Stimulated activated CD4-positive, alpha-beta T cell treated with anti-CD3 and anti-CD28 coated beads, Interleukin-12 subunit alpha, Interleukin-12 subunit beta, amount 100 ng/mL, for 24 hours (primary cell): Measurements from ENCODE around the gene TMEM119.
"Not testable (repeated sequence)": the region's sequence is repeated elsewhere in the genome, so short reads cannot be mapped to it uniquely, and the experiment has no call there.

Source experiments
- DNase-seq, 2 experiments: peaks; one replicate each; pipeline ENCODE4 v3.0.0-alpha.2; 2020; ENCODE audit warnings: low read depth in 2 of 2

The TMEM119 gene

DNA sequence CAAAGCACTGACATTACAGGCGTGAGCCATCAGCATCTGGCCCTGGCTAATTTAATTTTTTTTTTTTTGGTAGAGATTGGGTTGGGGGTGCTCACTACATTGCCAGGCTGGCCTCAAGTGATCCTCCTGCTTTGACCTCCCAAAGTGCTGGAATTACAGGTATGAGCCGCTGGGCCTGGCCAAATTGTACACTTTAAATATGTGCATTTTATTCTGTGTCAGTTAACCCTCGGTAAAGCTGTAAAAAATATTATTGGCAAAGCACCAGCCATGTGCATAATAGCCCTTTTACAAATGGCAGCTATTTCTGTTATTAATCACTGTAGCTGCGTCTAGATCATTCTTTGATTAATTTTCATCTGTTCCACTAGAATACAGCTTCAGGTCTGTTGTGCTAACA lies 12.0 kb downstream of the TMEM119 start:
- no peak for DNase-seq

DNA sequence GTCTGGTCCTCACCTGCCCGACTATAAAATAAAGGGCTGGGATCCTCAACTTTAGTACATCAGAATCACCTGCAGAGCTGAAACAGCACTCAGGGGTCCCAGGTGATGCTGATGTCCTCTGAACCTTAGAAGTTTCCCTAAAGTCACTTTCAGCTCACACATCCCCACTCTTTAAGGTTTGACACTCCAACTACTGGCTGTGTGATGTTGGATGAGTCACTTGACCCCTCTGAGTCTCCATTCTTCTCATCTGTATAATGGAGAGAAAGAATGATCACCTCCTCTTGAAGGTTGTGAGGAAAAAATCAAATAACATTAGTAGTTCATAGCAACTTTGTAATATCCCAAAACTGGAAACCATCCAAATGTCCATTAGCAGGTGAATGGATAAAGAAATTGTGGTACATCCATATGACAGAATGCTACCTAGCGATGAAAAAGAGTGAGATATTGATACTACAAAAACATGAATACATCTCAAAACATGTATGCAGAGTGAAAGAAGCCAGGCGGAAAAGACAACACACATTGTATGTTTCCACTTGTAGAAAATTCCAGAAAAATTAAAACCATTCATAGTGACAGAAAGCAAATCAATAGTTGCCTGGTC lies 13.3 kb downstream of the TMEM119 start:
- DNase-seq = no peak

DNA sequence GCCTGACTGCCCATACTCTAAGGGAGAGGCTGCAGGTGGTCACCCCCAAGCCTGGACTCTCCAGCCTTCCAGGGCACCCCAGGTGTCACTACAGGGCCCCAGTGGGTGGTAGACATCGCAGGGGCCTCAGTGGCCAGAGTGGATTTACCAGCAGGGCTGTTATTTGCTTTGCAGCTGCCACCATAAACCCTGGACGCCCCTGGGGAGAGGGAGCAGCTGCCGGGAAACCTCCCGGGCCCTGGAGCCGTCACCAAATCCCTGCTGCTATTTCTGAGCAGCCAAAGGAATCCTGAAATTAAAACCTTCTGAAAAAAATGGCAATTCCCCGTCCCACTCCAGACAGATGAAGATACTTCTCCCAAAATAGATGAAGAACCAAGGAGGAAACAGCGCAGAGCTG lies 13.9 kb downstream of the TMEM119 start:
- no peak for DNase-seq

DNA sequence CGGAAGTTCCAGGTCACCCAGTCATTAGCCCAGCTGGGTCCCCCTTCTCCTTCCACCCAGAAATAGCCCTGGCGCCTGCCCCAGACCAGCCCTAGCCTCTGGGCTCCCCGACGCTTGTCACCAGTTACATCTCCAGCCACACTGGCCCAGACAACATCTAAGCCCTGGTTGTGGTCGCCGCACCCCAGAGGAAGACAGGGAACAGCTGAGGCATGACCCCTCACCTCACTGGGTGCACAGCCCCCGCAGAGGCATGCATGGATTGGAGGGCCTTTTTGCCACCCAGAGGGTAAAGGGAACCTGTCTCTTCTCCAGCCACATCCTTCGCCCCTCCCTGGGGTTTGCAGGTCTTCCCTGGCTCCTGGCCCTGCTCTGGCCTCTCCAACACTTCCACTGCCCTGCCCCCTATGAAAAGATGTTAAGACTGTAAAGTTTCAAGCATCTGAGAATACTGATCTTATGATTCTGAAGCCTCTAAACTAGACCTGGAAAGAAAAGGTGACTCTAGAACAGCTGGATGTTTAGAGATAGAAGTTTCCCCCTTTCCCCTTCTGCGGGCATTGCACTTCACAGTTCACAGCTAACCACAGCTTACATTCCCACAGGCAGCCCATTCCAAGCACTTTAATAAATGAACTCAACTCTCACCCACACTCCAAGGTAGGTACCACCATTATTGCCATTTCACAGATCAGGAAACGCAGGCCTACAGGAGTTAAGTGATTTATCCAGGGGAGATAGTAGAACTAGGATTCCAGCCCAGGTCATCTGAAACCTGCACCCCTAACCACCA lies 14.7 kb downstream of the TMEM119 start:
- DNase-seq = no peak

DNA sequence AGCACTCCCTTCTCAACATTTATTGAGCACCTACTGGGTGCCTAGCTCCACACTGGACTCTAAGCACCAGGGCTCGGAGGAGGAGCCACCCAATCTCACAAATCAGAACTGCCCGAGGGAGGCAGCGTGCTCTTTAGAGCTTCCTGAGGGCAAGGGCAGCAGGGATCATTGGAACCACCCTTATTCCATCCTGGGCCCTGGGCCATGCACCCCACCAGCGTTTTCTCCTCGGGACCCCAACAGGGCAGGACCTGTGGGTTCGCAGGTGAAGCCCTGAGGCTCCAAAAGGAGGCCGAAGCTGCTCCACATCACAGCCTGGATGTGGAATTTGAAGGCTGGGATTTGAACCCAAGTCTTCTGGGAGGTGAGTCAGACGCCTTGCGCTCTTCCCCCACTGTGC lies 15.4 kb downstream of the TMEM119 start:
- no peak for DNase-seq

DNA sequence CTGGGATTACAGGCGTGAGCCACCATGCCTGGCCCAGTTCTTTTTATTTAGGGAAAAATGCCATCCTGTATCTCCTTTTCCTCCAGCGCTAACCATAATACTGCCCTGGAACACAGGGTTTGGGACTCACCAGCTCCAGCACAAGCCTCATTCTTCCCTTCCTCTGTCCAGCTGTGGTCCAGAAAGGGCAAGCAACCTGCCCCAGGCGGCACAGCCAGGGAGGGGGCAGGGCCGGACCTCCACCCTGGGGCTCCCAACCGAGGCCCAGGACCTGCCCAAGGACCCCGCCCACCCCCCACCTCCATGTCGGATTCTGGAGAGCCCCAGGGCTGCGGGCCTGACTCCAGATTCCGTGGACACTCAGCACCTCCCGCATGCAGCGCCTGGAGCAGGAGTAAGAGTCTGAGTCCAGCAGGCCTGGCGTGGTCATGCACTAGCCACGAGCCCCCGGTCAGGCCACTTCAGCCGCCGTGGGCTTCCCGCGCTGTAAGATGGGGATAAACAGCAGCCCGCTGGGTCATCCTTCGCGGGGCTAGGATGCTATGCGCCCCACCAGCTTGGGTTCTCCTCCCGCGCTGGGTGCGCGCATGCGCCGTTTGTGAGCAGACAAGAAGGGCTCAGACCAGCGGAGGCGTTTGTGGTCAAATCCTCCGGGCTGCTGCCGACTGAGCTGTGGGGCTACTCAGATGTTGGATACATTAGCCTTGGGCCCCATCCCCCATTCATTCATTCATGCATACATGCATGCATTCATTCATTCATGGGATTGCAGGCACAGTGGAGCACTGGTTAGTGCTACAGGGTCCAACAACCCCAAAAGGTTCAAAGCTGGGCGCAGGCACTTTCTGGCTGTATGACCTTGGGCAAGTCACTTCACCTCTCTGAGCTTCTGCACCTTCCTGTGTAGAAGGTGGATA lies 16.3 kb downstream of the TMEM119 start:
- no peak for DNase-seq

DNA sequence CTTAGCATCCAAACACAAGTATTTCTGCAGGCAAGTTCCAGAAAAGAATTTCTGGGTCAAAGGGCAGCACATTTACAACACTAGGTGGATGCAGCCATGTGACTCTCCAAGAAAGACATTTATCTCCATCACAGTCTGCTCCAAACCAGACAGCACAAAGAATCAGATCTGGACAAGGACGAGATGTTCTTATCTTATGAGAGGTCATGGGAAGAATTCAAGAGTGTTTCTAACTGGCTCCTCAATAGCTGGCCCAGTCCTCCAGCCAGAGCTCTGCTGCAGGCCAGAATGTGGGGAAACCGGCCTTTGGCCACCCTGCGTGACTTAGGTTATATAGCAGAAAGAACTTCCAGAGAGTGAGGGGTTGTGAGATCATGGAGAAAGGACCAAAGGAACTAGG lies 17.4 kb downstream of the TMEM119 start:
- DNase-seq = no peak

DNA sequence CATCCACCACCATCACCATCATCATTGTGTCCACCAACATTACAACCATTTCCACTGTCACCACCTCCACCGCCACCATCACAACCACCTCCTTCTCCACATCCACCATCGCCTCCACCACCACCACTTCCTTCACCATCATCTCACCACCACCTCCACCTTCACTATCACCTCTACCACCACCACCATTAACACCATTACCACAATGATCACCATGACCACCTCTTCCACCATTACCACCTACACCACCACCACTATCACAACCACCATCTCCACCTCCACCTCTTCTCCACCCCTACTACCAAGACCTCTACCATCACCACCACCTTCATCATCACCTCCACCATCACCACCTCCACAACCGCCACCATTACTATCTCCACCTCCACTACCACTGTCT lies 19.1 kb downstream of the TMEM119 start:
- DNase-seq = no peak

DNA sequence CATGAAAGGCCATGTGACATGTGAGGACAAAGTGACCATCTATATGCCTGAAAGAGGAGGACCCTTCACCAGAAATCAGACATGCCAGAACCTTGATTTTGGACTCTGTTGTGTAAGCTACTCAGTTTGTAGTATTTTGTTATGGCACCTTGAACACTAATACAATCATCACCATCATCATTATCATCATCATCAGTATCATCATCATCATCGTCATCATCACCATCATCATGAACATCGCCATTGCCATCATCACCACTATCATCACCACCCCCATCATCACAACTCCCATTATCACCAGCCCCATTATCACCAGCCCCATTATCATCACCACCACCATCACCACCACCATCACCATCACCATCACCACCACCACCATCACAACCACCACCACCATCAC lies 19.6 kb downstream of the TMEM119 start:
- no peak for DNase-seq

DNA sequence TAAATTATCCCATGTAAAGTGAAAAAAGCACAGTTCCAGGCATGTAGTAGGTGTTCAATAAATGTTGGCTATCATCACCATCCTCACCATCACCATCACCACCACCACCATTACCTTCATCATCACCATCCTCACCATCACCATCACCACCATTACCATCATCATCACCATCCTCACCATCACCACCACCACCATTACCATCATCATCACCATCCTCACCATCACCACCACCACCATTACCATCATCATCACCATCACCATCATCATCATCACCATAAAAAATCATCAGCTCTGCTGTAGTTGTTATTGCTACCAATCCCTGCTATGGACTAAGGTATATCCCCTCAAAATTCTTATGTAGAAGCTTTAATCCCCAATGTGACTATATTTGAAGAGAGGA lies 20.4 kb downstream of the TMEM119 start:
- DNase-seq = no peak

DNA sequence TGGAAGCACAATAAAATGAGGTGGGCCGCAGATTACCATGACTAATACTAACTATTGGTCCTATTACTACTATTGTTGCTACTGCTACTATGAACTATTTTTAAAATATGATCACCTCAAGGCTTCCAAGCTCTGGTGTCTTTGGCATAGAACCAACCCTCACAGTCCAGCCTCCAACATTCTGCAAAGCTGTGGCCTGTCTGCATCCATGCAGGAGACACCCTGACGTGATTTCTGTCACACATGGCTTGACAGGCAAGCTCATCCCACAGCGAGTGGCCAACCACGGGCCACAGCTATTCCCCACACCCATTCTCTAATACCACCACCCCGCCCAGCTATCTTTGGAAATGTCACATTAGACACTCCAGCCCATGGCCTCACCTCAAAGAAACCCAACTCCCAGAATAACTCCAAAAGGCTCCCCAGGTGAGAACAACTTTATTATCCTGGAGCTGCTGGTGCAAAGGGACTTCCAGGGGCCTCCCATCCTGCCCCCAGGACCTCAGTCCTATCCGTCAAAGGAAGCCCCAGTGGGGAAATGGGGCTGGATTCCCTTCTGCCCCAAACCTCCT lies 21.1 kb downstream of the TMEM119 start:
- no peak for DNase-seq

DNA sequence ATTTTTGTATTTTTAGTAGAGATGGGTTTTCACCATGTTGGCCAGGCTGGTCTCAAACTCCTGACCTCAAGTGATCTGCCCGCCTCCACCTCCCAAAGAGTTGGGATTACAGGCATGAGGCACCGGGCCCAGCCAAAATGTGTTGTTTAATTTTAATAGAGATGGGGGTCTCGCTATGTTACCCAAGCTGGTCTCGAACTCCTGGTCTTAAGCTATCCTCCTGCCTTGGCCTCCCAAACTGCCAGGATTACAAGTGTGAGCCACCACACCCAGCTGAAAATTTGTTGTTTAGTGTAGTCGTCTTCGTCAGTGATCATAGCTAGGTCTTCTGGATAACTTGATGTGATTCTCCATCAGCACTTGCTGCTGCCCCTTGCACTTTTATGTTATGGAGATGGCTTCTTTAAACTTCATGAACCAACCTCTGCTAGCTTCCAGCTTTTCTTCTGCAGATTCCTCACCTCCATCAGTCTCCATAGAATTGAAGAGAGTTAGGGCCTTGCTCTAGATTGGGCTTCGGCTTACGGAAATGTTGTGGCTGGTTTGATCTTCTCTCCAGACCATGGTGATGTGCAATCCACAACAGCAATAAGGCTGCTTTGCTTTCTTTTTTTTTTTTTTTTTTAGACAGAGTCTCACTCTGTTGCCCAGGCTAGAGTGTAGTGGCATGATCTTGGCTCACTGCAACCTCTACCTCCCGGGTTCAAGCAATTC lies 22.5 kb downstream of the TMEM119 start:
- DNase-seq = no peak

DNA sequence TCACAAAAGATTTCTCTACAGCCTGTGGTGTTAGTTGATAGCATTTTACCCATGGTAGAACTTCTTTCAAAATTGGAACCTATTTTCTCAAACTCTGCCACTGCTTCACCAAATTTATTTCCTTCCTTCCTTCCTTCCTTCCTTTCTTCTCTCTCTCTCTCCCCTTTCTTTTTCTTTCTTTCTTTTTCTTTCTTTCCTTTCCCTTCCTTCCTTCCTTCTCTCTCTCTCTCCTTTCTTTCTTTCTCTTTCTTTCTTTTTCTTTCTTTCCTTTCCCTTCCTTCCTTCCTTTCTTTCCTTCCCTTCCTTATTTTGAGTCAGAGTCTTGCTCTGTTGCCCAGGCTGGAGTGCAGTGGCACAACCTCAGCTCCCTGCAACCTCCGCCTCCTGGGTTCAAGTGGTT lies 23.6 kb downstream of the TMEM119 start:
- DNase-seq = not testable (repeated sequence)

DNA sequence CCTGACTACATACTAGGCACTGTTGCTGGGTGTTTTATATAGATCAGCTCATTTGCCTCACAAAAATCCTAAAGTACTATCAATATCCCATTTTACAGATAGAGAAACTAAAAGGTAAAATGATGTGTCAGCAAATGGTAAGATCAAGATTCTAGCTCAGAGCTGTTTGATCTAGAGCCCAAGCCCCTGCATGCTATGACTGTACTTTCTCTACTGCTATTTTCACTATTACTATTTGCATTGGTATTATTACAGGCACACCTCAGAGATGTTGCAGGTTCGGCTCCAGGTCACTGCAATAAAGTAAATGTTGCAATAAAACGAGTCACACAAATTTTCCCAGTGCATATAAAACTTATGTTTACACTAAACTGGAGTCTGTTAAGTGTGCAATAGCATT lies 24.6 kb downstream of the TMEM119 start:
- DNase-seq = no peak

DNA sequence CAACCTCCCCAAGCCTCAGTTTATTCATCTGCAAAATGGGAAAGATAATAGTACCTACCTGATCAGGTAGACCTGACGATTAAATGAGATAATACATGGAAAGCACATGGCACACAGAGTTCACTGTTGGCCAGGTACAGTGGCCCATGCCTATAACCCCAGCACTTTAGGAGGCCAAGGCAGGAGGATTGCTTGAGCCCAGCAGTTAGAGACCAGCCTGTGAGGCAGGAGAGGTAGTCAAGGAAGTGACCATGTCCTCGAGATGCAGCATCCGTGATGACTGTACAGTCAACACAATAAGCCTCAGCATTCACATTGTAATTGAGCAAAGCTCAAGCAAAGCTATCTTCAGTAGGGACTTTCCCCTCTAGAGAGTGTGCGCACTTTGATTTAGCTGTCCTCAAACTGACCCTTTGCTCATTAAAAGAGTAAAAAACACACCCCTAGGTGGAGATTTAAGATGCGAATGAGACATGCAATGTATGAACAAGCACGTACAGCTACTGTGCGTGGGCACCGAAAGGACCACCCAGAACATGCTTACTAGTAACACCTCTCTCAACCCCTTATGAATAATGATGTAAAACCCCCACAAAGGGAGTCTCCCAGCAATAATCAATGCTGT lies 25.6 kb downstream of the TMEM119 start:
- DNase-seq = no peak

DNA sequence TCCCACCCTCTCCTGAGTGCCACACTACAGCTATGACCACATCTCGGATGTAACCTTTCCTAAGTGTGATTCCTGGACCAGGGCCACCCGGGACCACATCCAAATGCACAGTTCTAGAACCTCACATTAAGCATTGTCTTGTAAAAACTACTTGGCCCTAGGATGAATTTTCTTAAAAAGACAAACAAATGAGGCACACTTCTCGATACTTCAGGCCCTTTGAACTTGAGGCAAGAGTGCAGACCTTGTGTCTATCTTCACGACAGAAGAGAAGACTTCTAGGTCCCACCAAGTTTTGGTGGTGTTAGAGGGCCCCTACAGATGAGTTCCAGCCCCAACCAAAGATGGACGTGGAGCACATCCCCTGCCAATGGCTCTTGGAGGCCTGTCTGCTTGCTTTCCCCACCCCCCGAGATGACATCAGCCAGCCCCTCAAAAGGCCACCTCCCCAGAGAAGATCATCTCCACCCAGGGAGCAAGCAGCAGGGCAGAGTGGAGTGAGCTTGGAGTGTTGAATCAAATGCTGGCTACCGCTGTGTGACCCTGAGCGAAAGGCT lies 26.2 kb downstream of the TMEM119 start:
- no peak for DNase-seq

DNA sequence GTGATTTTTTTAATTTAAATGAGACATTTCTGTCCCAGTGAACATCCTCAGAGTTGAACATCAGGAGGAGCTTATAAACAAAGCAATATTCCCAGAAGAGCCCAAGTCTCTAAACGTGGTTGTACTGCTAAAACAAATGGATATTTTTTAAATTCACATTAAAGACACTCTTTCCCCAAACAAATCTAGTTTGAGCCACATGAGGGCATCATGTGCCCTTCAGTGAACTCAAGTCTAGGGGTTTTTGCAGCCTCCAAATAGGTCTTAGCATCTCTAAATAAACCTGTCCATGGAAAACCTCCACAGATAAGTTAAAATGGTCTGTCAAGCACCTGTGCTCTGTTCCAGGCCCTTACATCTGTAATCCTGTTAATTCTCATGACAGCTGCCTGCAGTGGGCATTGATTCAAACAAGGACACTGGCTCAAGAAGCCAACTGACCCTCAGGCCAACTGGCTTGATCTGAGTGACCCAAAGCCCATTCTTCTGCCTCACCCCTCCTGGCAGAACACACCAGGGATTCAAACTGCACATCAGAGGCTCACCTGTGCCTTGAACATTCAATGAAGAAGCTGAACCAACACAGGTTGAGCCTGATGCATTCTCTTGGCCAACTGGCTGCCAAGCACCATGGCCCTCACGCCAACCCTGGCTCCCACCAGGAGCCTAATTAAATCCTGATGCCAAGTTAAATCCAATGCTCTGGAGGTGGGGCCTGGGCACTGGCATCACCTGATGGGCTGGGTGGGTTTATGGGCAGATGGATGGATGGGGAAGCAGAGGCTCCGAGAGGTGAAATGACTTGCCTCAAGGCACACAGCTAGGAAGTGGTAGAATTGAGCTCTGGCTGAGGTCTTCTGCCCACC lies 26.9 kb downstream of the TMEM119 start:
- no peak for DNase-seq

DNA sequence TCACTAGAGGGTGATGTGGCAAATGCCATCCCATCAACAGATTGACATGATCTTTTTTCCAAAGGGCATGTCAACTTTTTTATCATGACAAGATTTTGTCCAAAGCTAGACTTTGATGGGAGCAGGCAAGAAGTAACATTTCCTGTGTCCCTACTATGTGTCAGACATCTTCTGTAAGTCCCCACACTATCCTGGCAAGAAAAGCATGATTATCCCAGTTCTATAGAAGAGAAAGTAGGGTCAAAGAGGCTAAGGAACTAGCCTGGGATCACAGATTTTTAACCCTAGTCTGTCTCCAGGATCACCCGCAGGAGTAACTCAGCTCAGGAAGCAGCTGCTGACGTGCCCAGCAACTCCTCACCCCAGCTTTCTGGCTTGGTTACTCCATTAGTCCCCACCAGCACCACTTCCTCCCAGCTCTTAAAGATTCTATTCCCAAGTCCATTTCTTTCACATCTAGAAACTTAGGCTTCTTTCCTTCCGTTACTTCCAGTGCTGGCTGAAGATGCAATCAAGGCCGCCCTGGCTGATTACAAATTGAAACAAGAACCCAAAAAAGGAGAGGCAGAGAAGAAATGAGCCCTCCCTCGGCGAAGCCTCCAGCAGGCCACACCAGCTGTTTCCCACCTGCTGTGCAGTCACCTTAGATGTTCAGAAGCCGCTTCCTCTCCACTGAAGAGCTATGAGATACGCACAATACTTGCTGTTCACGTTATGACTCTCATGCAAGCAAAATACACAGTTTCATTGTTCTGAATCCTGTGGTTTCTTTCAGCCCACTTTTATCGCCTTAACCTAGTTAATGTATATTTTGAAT lies 29.3 kb downstream of the TMEM119 start:
- peak; percentile 45 to 54 for DNase-seq
